C4-2B (cell line): ENCODE results near the gene TCF3.

Experiments used
- CTCF ChIP-seq: fragments of 450-650 bp; conservative IDR thresholded peaks from 2 replicates; pipeline ENCODE4 v1.5.1; 2017; ENCODE audit warnings: mild to moderate bottlenecking
- ZFX ChIP-seq: fragments of 450-650 bp; IDR thresholded peaks from 2 replicates; pipeline ENCODE4 v1.6.1; 2017

GRCh38 chr19:1605236-1606137, 46.9 kb downstream of the TCF3 start, which contains the start of gene UQCR11:
- TF ChIP-seq CTCF (no peak; the same call in 1 of the 2 replicates), ZFX (peak; percentile 83; the same call in 1 of the 2 replicates)
